ENCODE measurements around the gene GCK.

- TF ChIP-seq POLR2A (IDR thresholded peaks at IDR 0.05): no peak
- no peak for TF ChIP-seq CTCF (IDR thresholded peaks at IDR 0.05)
- no peak for TF ChIP-seq POLR2AphosphoS5 (IDR thresholded peaks at IDR 0.05)
Measured at GRCh38 chr7:44138698-44139097, 50.5 kb downstream of the GCK start.
